Breast epithelium (tissue), 3 donors: ENCODE measurements around the gene TM6SF1.

Experiments
- CTCF ChIP-seq, 3 donors: fragments of 450-650 bp; IDR thresholded peaks; one replicate each; pipeline ENCODE4 v1.5.1; 2016 to 2017; ENCODE audit warnings: antibody characterized with exemption in 3 of 3, mild to moderate bottlenecking in 3 of 3, moderate library complexity in 3 of 3
- POLR2A ChIP-seq: fragments of 450-650 bp; IDR thresholded peaks from one replicate; pipeline ENCODE4 v1.6.1; 2016; ENCODE audit warnings: antibody characterized with exemption, mild to moderate bottlenecking, moderate library complexity
- POLR2AphosphoS5 ChIP-seq, 3 donors: sonication (generic); formaldehyde crosslinking; IDR thresholded peaks; one replicate each; pipeline ENCODE4 v1.6.1; 2017; ENCODE audit warnings: antibody characterized with exemption in 3 of 3

- no peak for TF ChIP-seq CTCF (IDR thresholded peaks at IDR 0.05)
- TF ChIP-seq POLR2A = no peak
- no peak for TF ChIP-seq POLR2AphosphoS5 (IDR thresholded peaks at IDR 0.05)
Measured at GRCh38 chr15:83088876-83089275, 18.6 kb upstream of the TM6SF1 start.
